Activated T-cell treated with anti-CD3 and anti-CD28 coated beads for 48 hours (primary cell): Measurements from ENCODE around the gene UBE2G1.

Experiments
- DNase-seq: peaks from one replicate; pipeline ENCODE4 v3.0.0-alpha.2; 2020; ENCODE audit warnings: low read depth

Gene UBE2G1

DNA sequence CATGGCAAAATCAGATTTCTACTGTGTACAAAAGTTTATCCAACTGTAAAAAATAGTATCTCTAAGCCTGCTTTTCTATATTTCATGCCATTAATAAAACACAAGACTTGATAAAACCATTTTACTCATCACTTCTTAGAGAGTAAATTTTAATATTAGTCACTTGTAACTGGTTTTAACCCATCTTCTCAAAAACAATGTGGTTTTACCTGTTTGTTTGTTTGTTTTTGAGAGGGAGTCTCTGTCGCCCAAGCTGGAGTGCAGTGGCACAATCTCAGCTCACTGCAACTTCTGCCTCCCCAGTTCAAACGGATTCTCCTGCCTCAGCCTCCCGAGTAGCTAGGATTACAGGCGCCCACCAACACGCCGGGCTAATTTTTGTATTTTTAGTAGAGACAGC, 32.1 kb downstream of the UBE2G1 start:
- no peak for DNase-seq

DNA sequence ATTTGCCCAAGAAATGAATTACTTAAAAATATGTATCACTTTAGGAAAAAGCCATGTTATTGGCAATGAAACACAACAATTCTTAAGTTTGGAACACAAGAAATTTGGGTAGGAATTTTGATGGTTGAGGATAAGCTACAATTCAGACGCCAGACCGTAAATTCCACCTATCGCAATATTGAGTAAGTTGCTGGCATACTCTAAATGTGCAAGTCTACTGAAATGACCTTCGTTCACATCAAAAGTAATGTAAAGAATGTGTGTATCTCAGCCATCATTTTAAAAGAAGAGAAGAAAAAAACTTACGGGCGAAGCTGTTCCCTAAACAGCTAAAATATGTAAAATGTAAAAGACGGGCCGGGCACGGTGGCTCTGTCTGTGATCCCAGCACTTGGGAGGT, 33.4 kb downstream of the UBE2G1 start:
- no peak for DNase-seq

DNA sequence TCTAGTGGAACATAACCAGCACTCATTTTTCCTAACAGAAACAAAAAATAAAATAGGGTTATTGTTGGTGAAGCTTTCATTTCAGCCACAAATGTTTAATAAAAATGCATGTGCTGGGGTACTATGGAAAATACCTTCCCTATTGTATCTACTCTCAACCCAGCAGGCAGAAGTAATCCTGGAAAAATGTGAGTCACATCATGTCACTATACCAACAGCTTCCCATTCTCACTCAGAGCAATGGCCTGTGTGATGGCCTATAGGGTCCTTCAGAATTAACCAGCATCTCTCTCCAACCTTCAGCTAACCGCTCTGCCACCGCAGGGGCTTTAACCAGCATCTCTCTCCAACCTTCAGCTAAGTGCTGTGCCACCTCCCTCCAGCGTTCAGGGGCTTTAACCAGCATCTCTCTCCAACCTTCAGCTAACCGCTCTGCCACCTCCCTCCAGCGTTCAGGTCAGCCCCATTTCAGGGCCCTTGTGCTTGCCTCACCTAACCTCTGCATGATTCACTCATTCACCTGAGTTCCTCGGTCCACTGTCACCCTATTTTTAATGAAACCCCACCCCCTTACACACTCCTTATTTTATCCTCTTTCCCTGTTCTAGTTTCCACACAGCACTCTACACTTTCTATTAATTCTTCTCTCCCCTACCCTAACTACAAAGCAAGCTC, 34.0 kb downstream of the UBE2G1 start:
- no peak for DNase-seq

DNA sequence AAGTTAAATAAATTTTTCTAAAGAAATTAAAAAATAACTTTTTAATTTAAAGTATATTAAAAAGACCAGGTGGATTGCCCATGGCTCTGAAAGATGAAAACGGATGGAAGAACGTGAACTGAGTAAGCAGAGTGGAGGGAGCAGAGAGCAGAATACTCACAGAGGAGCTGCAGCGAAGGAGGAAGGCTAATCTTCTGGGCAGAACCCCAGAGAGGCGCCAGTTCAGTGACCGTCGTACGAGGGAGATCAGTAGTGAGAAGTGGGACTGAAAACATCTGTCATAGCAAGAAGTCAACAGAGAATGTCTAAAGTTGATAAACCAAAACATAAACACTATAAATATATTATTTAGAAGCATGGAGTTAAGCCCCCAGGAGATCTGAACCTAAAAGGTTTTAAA, 34.9 kb downstream of the UBE2G1 start:
- no peak for DNase-seq

DNA sequence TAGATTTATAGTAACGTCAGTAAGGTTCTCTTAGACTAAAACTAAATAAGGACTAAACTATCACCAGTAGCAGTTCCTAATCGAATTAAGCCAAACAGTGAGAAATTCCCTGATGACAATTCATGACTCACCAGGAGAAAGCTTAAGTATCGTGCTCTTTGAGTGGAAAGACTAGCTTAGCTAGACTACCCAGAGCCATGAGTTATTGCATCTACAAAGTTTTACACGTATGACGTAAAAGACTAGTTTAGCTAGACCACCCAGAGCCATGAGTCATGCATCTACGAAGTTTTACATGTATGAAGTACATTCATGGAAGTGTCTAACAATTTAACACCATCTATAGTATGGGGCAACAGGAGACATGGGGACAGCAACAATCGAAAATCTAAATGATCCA, 36.6 kb downstream of the UBE2G1 start:
- no peak for DNase-seq

DNA sequence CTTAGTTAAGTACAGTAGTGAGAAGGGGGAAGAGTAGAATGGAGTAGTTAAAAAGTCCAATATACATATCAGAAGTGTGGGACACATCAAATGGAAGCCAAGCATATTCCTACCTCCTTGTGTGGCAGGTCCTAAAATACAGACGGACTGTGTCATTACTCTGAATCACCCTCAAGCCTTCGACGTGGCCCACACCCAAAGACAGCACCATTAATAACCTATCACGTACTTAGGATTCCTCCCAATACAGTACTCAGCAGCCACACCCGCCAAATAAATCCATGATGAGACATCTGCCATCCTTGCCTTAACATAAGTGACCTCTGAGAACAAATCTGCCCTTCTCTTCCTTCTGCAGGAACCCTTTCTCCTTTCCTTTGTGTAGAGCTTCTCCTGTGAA, 38.9 kb downstream of the UBE2G1 start:
- no peak for DNase-seq

DNA sequence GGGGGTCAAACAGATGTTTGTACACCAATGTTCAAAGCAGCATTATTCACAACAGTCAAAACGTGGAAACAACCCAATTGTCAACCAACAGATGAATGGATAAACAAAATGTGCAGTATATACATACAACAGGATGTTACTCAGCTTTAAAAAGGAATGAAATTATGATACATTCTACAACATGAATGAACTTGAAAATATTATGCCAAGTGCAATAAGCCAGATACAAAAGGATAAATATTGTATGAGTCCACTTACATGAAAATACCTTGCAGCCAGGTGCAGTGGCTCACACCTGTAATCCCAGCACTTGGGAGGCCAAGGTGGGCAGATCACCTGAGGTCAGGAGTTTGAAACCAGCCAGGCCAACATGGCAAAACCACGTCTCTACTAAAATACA, 39.9 kb downstream of the UBE2G1 start:
- DNase-seq, result no peak

DNA sequence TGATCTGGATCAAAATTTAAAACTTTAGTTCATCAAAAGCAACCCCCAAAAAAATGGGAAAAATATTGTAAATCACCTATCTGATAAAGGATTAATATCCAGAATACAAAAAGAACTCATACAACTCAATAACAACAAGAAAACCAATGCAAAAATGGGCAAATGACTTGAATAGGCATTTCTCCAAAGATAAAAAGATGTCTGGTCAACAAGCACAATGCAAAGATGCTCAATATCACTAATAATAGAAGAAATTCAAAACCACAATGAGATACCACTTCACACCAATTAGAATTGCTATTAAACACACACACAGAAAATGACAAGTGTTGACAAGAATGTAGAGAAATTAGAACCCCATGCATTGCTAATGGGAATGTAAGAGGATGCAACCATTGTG, 40.4 kb downstream of the UBE2G1 start:
- no peak for DNase-seq

DNA sequence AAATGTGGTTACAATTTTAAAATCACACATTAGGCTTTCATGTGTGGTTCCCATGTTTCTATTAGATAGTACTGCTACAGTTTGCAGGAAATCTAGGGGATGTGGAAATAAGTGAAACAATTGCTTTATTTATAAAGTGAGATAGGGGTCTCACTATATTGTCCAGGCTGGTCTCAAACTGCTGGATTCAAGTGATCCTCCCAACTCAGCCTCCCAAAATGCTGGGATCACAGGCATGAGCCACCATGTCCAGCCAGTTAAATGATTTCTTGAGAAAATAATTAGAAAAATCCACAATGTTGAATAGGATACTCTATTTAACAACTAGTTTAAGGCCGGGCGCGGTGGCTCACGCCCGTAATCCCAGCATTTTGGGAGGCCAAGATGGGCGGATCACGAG, 42.0 kb downstream of the UBE2G1 start:
- DNase-seq, result no peak

DNA sequence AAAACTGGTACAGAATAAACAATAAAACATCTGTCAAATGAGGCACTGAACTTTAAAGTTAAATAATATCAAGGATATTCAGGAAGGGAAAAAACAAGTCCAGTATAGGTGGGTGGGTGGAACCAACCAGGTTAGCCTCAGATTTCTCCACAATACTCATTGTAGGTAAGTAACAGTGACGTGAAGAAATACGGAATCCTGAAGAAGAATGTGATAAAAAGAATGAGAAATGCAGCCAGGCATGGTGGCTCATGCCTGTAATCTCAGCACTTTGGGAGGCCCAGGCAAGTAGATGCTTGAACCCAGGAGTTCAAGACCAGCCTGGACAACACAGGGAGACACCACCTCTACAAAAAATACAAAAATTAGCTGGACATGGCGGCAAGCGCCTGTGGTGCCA, 47.3 kb downstream of the UBE2G1 start:
- DNase-seq, result no peak

DNA sequence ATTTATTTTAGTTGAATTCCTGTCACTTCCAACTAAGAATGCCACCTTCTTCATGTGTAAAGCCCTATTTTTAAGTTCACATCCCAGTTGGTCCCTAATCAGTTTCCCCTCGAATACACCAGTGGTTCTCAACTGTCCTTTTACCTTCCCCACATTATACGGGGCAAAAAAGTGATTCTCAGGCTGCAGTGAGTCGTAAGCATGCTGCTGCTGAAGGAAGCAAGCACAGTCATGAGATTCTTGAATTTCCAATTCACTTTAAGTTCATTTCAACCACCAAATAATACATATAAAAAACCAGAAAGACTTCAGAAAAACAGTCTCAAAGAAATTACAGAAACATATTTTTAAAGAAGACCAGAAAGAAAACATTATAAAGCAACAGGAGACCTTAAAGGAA, 47.9 kb downstream of the UBE2G1 start:
- DNase-seq, result no peak

DNA sequence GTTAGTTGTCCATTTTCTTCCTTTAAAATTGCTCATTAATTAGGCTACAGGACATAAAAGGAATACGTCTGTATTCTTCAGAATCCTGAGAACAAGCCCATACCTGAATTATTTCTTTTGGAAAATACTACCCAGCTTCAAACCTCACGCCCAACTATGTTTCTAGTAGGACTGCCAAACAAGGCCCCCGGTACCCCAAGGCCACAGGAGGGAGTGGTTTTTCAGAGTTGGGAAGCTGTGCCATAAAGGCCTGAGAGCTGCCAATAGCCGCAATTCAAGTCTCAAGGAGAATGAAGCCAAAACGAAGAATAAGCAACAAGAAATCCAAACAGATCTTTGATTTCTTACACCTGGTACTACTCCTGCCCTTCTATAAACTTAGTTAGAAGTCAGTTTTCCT, 48.3 kb downstream of the UBE2G1 start:
- DNase-seq, result no peak

DNA sequence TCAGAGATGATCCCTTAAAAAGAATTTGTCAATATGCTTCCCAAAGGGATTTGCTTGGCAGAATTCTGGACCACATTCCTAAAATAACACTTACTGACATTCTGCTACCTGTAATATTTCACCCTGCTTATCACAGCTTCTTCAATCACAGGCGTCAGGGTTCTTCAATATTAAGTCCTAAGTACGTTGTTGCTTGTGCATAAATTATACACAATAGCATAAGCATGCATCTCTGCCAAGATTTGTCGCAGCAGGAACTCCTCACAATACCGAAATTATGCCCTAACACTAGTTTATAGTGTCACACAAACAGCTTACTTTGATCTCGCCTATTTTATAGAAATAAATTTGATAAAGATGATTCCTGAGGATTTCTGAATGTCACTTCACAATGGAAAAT, 48.9 kb downstream of the UBE2G1 start:
- no peak for DNase-seq

DNA sequence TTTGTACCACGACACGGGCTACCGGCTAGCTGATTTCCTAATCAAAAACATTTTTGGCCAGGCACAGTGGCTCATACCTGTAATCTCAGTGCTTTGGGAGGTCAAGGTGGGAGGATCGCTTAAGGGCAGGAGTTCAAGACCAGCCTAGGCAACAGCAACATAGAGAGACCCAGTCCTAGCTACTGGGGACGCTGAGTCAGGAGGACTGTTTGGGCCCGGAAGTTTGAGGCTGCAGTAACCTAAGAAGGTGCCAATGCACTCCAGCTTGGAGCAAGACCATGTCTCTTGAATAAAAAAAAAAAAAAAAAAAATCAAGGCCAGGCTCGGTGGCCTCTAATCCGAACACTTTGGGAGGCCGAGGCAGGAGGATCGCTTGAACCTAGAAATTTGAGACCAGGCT, 49.8 kb downstream of the UBE2G1 start:
- no peak for DNase-seq

DNA sequence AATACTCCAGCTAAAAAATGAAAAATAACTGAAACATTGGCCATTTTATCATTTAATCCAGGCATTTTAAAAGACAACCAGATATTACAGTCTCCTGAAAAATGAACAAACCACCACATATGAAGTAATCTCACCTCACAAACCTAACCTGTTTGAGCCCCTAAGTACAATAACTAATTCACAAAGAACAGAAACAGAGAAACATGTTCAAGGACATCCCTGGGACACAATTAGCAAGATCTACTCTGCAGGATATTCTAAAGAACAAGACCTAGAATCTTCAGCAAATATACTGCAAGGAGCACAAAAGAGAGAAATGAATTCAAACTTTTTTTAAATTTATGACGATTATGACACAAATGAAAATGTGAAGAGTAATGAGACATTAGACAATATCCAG, 51.9 kb downstream of the UBE2G1 start:
- DNase-seq, result no peak

DNA sequence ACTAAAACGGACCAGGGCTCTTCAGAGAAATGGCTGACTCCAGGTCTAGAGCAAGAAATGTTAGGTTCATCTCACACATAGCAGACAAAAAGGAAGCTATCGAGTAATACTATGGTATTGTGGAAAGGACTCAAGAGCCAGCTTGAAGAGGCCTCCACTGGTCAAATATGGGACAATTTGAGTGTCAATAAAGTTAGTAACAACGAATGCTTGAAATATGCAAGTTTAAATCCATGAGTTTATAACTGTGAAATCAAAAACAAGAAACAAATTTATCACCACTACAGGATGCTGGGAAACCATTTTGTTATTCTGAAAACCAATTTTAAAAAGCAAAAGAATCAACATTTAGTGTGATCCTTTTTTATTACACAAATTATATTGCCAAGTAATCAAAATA, 52.3 kb downstream of the UBE2G1 start:
- DNase-seq, result no peak

DNA sequence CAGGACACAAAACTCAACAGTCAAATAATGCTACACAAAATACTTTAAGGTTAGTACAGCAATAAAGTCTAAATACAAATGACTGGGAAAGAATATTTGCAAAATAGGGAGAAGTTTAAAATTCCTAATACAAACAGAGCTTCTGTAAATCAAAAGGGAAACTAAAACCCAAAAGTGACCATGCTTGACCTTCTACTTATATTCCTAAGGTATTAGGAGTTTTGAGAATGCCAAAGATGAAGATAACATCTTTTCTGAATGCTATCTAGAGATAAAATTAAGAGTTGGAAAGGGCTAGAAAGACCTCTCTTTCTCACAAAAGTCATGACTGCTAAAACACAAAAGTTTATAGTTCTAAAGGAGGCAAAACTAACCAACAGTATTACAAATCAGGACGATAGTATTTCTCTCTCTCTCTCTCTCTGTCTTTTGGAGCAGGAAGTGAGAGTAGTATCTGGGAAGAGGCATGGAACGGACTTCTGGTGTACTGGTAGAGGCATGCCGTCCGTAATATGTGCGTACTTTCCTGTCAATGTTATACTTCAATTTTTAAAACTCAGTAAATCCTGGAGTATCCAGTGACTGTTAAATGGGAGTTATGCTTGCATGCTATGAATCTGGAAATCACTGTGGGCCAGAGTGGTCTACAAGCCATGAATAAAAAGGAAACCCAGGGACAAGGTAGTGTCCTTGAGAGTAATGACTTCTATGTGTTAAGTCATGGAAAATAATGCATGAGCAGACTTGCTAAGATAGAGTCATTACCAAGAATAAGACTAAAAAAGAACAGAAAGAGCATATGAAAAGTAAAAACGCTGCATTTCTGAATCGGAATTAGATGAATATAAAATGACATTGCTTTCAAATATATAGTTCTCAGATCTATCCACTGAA, 53.0 kb downstream of the UBE2G1 start:
- DNase-seq, result no peak

DNA sequence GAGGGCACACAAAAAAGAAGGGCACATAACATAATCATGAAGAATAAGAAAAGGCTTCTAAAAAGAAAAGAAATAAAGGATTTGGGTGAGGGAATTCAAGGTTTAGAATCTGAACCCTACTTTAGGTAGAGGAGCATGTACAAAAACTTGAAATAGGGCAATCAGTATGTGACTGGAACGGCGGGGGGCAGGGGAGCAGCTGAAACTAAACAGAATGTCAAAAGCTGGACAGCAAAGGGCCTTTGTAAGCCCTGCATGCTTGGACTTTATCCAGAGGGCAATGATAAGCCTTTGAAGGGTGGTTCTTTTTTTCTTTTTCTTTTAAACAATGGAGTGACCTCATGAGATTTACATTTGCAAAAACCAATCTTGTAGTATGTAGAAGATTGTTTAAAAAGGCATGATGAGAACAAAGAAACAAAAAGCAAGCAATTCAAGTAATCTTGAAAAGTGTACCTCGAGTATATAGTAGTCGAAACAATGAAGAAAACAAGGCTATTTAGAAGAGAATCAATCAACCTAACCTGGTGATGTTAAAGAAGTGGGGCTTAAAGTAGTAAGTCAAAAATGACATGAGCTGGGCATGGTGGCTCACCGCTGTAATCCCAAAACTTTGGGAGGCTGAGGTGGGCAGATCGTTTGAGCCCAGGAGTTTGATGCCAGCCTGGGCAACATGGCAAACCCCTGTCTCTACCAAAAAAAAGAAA, 56.0 kb downstream of the UBE2G1 start:
- no peak for DNase-seq

DNA sequence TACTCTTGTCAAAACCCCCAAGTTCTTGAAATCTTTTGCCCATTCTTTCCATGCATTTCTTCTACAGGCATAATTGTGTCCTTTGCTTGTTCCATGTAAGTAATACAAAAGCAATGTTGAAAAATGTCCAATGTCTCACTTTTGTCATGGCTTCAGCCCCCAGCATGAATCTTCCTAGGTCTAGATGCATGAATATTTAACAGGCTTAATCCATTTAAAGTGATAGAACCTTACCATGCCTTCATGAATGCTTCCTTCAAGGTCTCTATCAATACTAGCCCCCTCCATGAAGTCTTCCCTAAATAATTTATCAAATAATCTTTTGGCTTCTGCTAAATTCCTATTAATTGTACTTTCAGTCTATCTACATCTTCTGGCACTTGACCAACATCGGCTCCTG, 56.6 kb downstream of the UBE2G1 start:
- no peak for DNase-seq

DNA sequence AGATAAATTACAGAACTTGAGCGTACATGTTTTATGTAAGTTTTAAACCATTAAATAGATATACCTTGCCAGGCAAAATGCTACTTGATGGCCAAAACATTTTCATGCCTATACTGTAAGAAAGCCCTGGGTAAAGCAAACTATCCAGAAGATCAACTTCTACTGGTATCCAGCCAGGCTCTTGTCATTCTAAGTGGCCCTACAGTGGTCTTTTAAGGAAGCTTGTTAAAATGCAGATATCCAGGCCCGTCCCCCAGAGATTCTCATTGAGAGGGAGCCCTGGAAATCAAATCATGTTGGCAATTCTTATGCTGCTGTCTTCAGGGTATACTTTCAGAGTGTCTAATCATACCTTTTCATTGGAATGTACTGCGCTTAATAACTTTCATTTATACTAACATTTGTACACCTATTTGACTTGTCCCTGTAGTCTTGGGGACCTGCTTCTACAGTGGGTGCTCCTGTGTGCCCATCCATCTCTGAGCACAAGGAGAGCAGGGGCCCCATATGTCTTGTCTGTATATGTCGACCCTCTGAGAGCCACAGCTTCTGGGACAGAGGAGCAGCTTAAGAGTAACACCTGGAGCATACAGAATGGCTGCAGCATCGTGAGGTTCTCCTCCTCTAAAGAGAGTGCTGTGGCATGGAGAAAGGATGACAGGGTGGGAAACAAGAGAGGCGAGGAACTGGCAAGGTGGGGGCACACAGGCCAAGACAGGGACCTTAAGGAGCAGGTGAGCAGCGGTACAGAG, 59.1 kb downstream of the UBE2G1 start:
- no peak for DNase-seq

DNA sequence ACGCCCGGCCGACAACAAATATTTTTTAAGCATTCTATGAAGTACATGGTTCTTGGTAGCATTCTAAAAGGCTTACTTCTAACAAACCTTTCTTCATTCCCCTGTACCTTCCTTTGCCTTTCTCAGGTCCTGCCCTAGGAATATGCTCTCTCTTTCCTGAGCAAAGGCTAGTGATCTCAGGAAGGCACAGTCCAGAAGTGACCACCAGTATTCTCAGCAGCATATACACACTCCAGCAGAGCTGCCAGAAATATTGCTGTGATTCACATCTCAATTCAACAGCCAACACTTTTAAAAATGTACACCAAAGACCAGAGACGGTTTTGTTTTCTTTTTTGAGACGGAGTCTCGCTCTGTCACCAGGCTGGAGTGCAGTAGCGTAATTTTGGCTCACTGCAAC, 61.3 kb downstream of the UBE2G1 start:
- DNase-seq, result no peak

DNA sequence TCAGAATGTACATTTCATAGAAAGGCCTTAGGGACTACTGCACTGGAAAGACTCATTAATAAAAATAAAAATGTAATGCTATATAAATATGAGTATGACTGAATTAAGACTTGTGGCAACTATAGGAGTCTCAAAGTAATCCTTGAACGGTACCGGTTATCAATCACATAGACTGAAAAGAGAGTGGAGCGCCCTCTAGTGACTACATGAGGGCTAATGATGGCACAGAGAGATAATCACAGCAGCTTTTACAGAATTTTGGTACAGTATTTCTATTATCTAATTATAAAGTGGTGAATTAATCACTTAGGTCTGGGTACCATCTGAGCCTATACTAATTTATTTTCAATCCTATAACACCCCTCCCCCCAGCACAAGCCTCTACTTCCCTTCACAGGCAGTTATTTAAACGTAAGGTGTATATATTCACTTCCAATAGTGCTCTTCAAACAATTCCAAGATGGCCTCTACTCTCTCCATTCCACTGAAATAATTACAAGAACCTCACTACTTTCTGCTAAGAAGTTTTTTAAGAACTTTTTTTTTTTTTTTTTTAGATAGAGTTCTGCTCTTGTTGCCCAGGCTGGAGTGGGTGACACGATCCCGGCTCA, 62.0 kb downstream of the UBE2G1 start:
- DNase-seq, result peak; percentile 25
